Measurements from ENCODE around the gene IDE. TPM values are rescaled to one million over a fixed set of nuclear protein-coding genes. Genes with fewer than 3 reads are reported as not detected.

The IDE gene
- total RNA-seq, 1 donor: 56.6 TPM

DNA sequence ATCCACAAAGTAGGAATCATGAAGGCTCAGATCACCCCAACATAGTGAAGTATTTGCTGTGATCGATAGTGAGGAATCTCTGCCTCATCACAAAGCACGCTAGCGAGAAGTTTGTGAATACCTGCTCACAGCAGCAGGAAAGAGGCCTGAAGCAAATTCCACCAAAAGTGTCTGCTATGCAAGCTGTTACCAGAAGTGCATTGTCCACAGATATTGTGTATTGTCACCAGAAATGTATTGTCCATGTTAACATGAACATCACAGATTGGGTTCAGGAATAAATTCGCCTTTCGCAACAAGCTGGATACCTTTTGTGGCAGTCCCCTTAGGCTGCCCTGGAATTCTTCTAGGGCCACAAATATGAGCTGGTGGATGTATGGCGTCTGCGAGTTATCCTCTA lies 155.0 kb downstream of the IDE start:
- no peak for DNase-seq (ENCODE audit: low read depth)
- TF ChIP-seq, protein P1, sequence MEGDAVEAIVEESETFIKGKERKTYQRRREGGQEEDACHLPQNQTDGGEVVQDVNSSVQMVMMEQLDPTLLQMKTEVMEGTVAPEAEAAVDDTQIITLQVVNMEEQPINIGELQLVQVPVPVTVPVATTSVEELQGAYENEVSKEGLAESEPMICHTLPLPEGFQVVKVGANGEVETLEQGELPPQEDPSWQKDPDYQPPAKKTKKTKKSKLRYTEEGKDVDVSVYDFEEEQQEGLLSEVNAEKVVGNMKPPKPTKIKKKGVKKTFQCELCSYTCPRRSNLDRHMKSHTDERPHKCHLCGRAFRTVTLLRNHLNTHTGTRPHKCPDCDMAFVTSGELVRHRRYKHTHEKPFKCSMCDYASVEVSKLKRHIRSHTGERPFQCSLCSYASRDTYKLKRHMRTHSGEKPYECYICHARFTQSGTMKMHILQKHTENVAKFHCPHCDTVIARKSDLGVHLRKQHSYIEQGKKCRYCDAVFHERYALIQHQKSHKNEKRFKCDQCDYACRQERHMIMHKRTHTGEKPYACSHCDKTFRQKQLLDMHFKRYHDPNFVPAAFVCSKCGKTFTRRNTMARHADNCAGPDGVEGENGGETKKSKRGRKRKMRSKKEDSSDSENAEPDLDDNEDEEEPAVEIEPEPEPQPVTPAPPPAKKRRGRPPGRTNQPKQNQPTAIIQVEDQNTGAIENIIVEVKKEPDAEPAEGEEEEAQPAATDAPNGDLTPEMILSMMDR (IDR thresholded peaks at IDR 0.05; ENCODE audit: insufficient read depth, low read depth, low read length): no peak
- H3K4me3 ChIP-seq (ENCODE audit: low read depth, low read length): no peak overlapping the region

DNA sequence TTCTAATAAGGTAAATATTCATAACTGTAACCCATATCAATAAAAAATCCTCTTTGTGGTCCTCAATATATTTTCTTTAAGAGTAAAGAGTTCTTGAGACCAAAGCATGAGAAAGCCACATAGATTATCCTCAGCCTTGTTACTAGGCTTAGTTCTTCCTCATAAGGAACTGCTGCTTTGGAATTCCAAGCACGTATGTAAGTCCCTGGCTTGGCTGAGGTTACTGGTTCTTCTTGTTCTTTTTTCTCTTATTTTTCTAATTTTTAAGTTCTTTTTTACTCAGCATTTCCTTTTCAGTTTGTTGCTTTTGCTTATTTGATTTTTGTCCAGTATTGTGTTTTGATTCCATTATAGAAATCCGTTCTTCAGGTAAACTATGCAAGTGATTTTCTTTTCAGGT lies 155.7 kb downstream of the IDE start:
- no peak for DNase-seq (ENCODE audit: low read depth)
- TF ChIP-seq, protein P1 (IDR thresholded peaks at IDR 0.05; ENCODE audit: insufficient read depth, low read depth, low read length): no peak
- no peak overlapping the region for H3K4me3 ChIP-seq (ENCODE audit: low read depth, low read length)

DNA sequence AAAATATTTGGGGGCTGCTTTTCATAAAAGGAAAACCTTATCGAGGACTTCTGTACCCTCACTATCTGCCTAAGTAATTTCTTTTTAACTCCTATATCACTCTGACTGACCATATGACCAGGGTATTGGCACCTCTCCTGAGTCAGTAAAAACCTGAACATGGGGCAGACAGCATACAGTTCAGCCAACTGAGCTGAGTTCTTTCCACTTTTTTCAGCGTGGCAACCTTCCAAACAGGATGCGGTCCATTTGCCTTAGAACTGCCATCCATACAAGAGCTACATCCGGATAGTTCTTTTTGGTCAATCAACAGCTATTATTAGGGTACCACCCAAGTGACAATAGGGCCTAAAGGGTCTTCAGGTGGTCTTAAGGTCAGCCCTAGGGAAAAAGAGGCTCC lies 160.4 kb downstream of the IDE start:
- no peak overlapping the region for H3K4me3 ChIP-seq (ENCODE audit: low read depth, low read length)
- DNase-seq (ENCODE audit: low read depth): no peak
- TF ChIP-seq, protein P1 (IDR thresholded peaks at IDR 0.05; ENCODE audit: insufficient read depth, low read depth, low read length): no peak

DNA sequence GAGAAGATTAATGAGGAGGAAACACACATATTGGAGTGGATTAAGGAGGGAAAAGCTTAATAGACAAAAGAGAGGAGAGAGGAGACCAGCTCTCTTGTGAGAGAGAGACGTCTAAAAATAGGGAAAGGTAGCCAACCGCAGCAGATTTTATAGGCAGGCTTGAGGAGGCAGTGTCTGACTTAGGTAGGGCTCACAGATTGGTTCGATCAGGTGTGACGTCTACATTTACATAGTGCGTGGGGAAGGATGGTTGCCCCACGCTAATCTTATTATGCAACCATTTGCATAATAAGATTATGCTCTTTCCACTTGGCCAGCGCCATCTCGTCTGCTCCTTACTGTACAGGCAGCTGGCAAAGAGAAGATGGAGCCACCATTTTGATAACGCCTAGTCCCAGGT lies 160.9 kb downstream of the IDE start:
- no peak overlapping the region for H3K4me3 ChIP-seq (ENCODE audit: low read depth, low read length)
- DNase-seq (ENCODE audit: low read depth): no peak
- TF ChIP-seq, protein P1 (IDR thresholded peaks at IDR 0.05; ENCODE audit: insufficient read depth, low read depth, low read length): no peak

DNA sequence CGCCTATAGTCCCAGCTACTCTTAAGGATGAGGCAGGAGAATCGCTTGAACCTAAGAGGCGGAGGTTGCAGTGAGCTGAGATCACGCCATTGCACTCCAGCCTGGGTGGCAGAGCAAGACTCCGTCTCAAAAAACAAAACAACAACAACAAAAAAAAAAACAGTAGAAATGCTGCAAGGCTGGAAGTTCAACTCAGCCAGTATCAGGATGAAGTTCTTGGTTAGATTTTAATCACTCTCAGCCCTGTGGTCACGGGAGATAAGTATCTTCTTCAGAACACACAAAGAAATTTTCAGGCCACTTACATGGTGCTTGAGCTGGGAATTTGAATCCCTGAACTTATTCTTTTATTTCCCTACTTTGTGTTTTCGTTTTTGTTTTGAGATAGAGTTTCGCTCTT lies 162.5 kb downstream of the IDE start:
- DNase-seq (ENCODE audit: low read depth): no peak

DNA sequence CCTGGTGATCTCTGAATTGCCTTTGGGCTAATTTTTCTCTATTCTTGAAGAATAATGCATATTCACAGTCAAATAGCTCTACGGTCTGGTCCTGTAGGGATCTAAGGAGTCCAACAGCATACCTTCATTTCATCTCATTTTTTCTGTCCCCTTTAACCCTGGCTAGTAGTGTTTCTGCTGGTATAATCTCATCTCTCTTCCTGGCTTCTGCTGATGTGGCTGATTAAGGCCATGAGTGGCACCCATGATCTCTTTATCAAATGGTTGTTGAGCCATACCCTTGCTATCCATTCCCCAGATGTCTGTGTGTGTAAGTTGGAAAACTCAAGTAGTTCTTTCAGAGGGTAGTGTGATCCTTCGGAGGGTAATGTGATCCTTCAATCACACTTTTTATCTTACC lies 163.4 kb downstream of the IDE start:
- DNase-seq (ENCODE audit: low read depth): no peak
- no peak overlapping the region for H3K4me3 ChIP-seq (ENCODE audit: low read depth, low read length)
- TF ChIP-seq, protein P1 (IDR thresholded peaks at IDR 0.05; ENCODE audit: insufficient read depth, low read depth, low read length): no peak

More for the DNA sequence above, 162.5 kb downstream of the IDE start:
- TF ChIP-seq, protein P1 (IDR thresholded peaks at IDR 0.05; ENCODE audit: insufficient read depth, low read depth, low read length): no peak
- no peak overlapping the region for H3K4me3 ChIP-seq (ENCODE audit: low read depth, low read length)

DNA sequence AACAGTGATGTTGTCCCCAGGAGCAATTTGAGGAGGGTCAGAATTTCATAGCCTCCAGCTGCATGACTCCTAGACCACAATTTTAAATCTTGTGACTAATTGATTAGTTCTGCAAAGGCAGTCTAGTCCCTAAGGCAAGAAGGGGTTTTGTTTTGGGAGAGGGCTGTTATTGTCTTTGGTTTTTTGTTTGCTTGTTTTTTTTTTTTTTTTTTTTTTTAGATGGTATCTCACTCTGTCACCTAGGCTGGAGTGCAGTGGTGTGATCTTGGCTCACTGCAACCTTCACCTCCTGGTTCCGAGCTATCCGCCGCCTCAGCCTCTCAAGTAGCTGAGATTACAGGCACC lies 165.9 kb downstream of the IDE start:
- DNase-seq (ENCODE audit: low read depth): no peak
- no peak overlapping the region for H3K4me3 ChIP-seq (ENCODE audit: low read depth, low read length)
- TF ChIP-seq, protein P1 (IDR thresholded peaks at IDR 0.05; ENCODE audit: insufficient read depth, low read depth, low read length): no peak
